Measurements from ENCODE around the gene NTRK3.

- TF ChIP-seq CTCF (IDR thresholded peaks at IDR 0.05) (no peak), POLR2A (IDR thresholded peaks at IDR 0.05) (no peak), POLR2AphosphoS5 (IDR thresholded peaks at IDR 0.05) (no peak)
Observed at GRCh38 chr15:88264622-88265021, 8.1 kb upstream of the NTRK3 start.

Data from suprapubic skin (tissue), 4 donors.